Cardiac septum (tissue), 1 donor: ENCODE measurements around the gene TPD52L1. TPM values are rescaled to one million over a fixed set of nuclear protein-coding genes. Genes with fewer than 3 reads are reported as not detected.
A peak's percentile ranks its signal among the peaks of the same experiment; 100 is the strongest.
"Not testable (repeated sequence)": the region's sequence is repeated elsewhere in the genome, so short reads cannot be mapped to it uniquely, and the experiment has no call there.

ENCODE experiments used
- DNase-seq: peaks from one replicate; pipeline ENCODE4 v3.0.0-alpha.2; 2020; ENCODE audit warnings: low spot score
- intact Hi-C: fragments of 100-400 bp; cut with DNase I; formaldehyde crosslinking; loops from one replicate; pipeline ENCODE4 v1.14.0; 2022
- long read RNA-seq: library from polyadenylated mRNA; unstranded; transcript quantifications from one replicate; pipeline ENCODE4 v2.0.0, GENCODE V29; 2021
- total RNA-seq: library from RNA; stranded (reverse); fragmentation: NEBNext Ultra II Directional; extraction: Animal tissue kit (Norgen Biotek cat#: 25700); gene quantifications from one replicate; pipeline ENCODE4 v1.2.1, GENCODE V29; 2021
- donor health status: DM: no; HTN: no; CAD: no.

TPD52L1 gene, protein sequence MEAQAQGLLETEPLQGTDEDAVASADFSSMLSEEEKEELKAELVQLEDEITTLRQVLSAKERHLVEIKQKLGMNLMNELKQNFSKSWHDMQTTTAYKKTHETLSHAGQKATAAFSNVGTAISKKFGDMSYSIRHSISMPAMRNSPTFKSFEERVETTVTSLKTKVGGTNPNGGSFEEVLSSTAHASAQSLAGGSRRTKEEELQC
- 91.0 TPM for total RNA-seq
- long read RNA-seq, transcript TPD52L1-202 (5 exons, 2,147 nt): minor isoform, 6 of 137 reads
- long read RNA-seq, transcript TPD52L1-213 (7 exons, 2,356 nt): minor isoform, 13 of 137 reads
- long read RNA-seq, transcript TPD52L1-205 (4 exons, 581 nt): minor isoform, 14 of 137 reads
- long read RNA-seq, transcript TPD52L1-203 (6 exons, 1,308 nt): major isoform, 60 of 137 reads
- long read RNA-seq, partial matches to known transcripts: 1 of 137 reads
- long read RNA-seq, other reads (novel, unspliced or antisense): 37 of 137 reads

DNA sequence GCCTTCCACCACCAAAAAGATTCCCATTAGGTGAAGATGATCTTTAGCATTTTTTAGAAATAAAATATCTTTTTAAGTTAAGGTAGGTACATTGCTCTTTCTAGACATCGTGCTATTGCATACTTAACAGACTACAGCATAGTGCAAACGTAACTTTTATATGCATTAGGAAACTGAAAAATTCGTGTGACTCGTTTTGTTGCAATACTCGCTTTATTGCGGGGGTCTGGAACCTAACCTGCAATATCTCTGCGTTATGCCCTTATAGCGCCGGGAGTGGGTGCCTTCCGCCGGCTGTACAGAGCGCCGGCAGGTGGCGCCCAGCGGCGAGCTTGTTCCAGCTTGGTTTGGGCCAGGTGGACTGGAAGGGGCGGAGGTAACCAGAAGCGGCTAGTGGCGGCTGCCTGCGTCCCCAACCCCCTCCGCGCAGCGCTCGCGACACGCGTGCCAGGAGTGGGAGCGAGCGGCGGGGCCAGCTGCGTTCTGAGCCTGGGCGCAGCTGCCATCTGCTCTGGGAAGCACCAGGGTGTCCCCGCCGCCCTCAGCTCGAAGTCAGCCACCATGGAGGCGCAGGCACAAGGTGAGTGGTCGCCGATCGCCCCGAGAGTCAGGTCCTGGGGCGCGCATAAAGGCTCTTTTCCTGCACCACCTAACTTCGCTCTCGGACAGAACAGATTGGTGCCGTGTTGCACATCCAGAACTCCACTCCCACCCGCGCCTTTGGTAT is at the start of gene TPD52L1:
Gene TPD52L1, plus strand, starts transcription at position 383 of the 727 bp plus-strand sequence. Its CDS starts 179 bp downstream, at position 562.
- intact Hi-C loops: loop anchor here (2.0 to 5.0 kb wide), 2 partner anchors 43 to 149 kb away; partner anchors contain the start of gene HDDC2
- peak; percentile 93 for DNase-seq

GRCh38 chr6:125104425-125104824 is 49.1 kb upstream of the TPD52L1 start:
- intact Hi-C loops: loop anchor here (5.0 kb wide), 1 partner anchor 142 kb away; the partner anchor contains the start of gene RNF217
- no peak for DNase-seq

- intact Hi-C loops: no loop called here
- no peak for DNase-seq
Observed at GRCh38 chr6:125107048-125107447, 46.5 kb upstream of the TPD52L1 start.

- DNase-seq: no peak
- intact Hi-C loops: no loop called here
Observed at GRCh38 chr6:125107896-125108295, 45.7 kb upstream of the TPD52L1 start.

GRCh38 chr6:125110056-125110455 is 43.5 kb upstream of the TPD52L1 start:
- intact Hi-C loops: no loop called here

DNA sequence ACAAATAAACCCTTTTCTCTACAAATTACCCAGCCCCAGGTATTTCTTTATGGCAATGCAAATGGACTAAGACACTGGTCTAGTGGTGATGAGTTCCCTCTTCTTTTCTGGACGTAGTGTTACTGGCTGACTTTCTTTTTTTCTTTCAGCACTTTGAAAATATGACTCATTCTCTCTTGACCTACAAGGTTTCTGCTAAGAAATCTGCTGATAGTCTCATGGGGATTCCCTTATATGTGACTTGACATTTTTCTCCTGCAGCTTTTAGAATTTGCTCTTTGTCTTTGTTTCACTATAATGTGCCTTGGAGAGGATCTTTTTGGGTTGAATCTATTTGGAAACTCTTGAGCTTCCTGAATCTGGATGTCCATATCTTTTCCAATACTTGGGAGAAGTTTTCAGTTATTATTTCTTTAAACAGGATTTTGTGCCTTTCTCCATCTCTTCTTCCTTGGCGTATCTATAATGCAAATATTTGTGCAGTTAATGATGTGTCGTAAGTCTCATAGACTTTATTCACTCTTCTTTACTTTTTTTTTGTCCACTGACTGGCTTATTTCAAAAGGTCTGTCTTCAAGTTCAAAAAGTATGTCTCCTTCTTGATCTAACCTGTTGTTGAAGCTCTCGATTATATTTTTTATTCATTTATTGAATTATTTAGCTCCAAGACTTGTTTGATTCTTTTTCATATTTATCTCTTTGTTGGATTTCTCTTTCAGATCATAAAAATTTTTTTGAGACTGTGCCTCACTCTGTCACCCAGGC is 42.2 kb upstream of the TPD52L1 start:
- DNase-seq: no peak
- intact Hi-C loops: no loop called here

More at GRCh38 chr6:125110056-125110455, 43.5 kb upstream of the TPD52L1 start:
- no peak for DNase-seq

DNA sequence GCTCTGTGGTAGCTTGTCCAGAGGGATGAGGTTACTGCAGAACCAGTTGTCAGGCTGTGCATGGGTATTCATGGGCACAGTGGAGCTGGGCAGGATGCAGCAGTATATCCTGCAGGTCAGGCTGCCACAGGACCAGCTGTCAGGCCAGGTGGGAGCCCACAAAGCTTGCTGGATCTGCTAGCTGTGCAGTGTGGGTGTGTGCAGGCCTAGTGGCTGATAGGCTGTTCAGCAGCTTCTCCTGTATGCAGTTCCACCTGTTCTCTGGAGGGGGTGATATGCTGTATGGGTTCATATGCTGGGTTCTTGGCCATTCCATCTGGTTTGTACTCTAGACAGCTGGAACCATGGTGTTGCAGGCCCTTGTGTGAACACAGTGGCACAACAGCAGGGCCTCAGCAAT is 40.6 kb upstream of the TPD52L1 start:
- intact Hi-C loops: loop anchor here (2.0 kb wide), 1 partner anchor 242 kb away; no protein-coding TSS in a partner anchor
- no peak for DNase-seq

- DNase-seq: no peak
- intact Hi-C loops: no loop called here
Observed at GRCh38 chr6:125114248-125114858, 39.2 kb upstream of the TPD52L1 start.

GRCh38 chr6:125116170-125116569 is 37.4 kb upstream of the TPD52L1 start:
- intact Hi-C loops: no loop called here
- DNase-seq: no peak

GRCh38 chr6:125116710-125117109 is 36.9 kb upstream of the TPD52L1 start:
- intact Hi-C loops: no loop called here
- DNase-seq: no peak

DNA sequence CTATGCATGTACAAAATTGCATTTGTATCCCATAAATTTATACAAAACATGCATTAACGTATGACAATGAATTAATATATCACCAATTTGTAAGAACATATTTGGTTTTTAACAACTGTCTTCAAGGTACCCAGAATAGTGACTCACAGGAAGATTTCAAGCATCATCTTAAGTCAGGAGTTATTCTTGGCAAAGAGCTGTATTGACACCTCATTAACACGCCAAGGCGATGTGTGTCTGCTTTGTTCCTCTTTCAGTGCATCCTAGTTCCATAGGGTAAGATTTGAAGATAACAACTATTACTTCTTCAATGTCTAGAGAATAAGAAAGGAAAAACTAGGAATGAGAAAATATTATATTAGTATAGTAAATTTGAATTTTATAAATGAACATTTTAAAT is 35.8 kb upstream of the TPD52L1 start:
- intact Hi-C loops: no loop called here
- DNase-seq: no peak

DNA sequence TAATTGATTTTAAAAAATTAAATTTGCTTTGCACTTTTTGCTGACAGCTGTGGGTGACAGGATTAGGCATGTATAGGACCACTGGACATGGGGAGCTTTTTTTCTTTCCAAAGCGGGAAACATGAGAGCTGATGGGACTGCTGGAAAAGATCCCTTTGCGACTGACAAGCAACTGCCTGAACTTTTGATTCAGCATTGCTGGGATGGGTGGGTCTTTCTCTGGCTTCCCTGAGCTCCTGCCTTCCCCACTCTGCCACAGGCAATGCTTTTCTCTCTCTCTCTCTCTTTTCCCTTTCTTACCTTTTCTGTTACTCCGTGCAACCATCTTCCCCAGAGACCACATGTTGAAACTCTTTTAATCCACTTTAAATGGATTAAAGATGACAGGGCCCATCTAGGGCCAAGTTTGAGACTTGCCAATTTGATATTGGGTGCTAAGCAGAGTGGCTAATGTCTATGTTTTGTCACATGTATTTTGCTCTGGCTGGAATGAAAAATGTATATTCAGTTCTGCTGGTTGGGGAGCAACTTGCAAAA is 33.5 kb upstream of the TPD52L1 start:
- intact Hi-C loops: no loop called here

GRCh38 chr6:125121894-125122293 is 31.7 kb upstream of the TPD52L1 start:
- DNase-seq: no peak
- intact Hi-C loops: no loop called here

More for the DNA sequence above, 33.5 kb upstream of the TPD52L1 start:
- no peak for DNase-seq

GRCh38 chr6:125123051-125123450 is 30.5 kb upstream of the TPD52L1 start:
- intact Hi-C loops: no loop called here

GRCh38 chr6:125123468-125124048 is 30.0 kb upstream of the TPD52L1 start:
- intact Hi-C loops: no loop called here

More at GRCh38 chr6:125123051-125123450, 30.5 kb upstream of the TPD52L1 start:
- DNase-seq: no peak

GRCh38 chr6:125124049-125124669 is 29.4 kb upstream of the TPD52L1 start:
- no peak for DNase-seq
- intact Hi-C loops: no loop called here

More at GRCh38 chr6:125123468-125124048, 30.0 kb upstream of the TPD52L1 start:
- no peak for DNase-seq

DNA sequence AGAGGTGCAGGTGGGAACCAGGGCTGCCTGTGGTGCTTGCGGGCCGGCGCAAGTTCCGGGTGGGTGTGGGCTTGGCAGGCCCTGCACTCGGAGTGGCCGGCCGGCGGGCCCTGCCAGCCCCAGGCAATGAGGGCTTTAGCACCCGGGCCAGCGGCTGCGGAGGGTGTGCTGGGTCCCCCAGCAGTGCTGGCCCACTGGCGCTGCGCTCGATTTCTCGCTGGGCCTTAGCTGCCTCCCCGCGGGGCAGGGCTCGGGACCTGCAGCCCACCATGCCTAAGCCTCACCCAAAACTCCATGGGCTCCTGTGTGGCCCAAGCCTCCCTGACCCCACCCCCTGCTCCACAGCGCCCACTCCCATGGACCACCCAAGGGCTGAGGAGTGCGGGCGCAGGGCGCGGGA is 27.7 kb upstream of the TPD52L1 start:
- intact Hi-C loops, DNase-seq: not testable (repeated sequence)

DNA sequence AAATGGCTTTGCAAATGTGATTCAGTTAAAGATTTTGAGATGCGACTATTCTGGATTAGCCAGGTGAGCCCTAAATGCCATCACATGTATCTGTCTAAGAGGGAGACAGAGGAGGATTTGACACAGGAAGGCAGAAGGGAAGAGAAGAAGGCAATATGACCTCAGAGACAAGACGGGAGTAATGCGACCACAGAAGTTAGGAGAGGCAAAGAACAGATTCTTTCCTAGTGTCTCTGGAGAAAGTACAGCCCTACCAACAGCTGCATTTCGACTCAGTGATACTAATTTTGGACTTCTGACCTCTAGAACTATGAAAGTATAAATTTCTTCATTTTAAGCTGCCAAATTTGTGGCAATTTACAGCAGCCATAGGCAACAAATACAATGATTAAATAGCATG is 24.2 kb upstream of the TPD52L1 start:
- DNase-seq: no peak
- intact Hi-C loops: no loop called here
